HepG2 (cell line): ENCODE data around the gene DNAJC2. TPM values are rescaled to one million over a fixed set of nuclear protein-coding genes. Genes with fewer than 3 reads are reported as not detected.

Source experiments
- ATAC-seq: fragments of 200-7000 bp; cut with Tn5 transposase; 3 replicates; pipeline ENCODE4 v1.9.1; 2020; ENCODE audit warnings: mild to moderate bottlenecking, moderate library complexity
- BruUV-seq: library from RNA; stranded (reverse); fragments of 400-500 nt; replicated peaks from 2 replicates; lab custom pipeline; 2021; lab: Mats Ljungman, UMichigan
- CTCF ChIA-PET: fragments of 300-600 bp; formaldehyde crosslinking; extraction: SDS; loops from one replicate; lab custom pipeline; 2021; ENCODE audit warnings: low total read pairs, inconsistent platforms, low intra/inter-chr PET ratio; lab: Yijun Ruan, JAX
- POLR2A ChIA-PET: fragments of 350-600 bp; sonication (Branson Sonifier 250); formaldehyde crosslinking; loops from one replicate; lab custom pipeline; 2020; ENCODE audit warnings: antibody characterized with exemption, inconsistent platforms; lab: Yijun Ruan, JAX
- DNase-seq: peaks from one replicate; pipeline ENCODE4 v3.0.0-alpha.2; 2015; ENCODE audit warnings: low spot score
- FAIRE-seq: peaks from 3 replicates; lab custom pipeline; 2011; peaks lifted over from hg19 to GRCh38; lab: Jason Lieb, UNC
- H2AFZ ChIP-seq: one replicate; pipeline ENCODE4 v1.6.1; 2011; ENCODE audit warnings: low read length, inconsistent platforms
- H3K27ac ChIP-seq: fragments of 300-600 bp; 3 replicates; pipeline ENCODE4 v1.8.0; 2011; ENCODE audit warnings: mixed run types, mild to moderate bottlenecking, mixed read lengths, low read length, inconsistent platforms; ENCODE audit not compliant: insufficient read depth; ENCODE audit errors: extremely low read length
- H3K27me3 ChIP-seq, 2 experiments: fragments of 200-600 bp in 1 of 2; 2 replicates in 1 of 2; 3 replicates in 1 of 2; pipeline versions ENCODE4 v1.6.0 to v1.8.0; 2011; ENCODE audit warnings: low read length in 2 of 2, mild to moderate bottlenecking in 2 of 2, moderate library complexity in 2 of 2, inconsistent platforms in 1 of 2; ENCODE audit not compliant: insufficient read depth in 2 of 2, control insufficient read depth in 1 of 2
- H3K36me3 ChIP-seq, 2 experiments: fragments of 200-600 bp in 1 of 2; replicated peaks in 1 of 2; 2 replicates in 1 of 2; 3 replicates in 1 of 2; pipeline versions ENCODE4 v1.5.1 to v1.8.0; 2011; ENCODE audit warnings: low read length in 2 of 2, inconsistent platforms in 1 of 2; ENCODE audit not compliant: insufficient read depth in 2 of 2, control insufficient read depth in 1 of 2
- H3K4me1 ChIP-seq: 2 replicates; pipeline ENCODE4 v1.5.1; 2012; ENCODE audit warnings: low read length, inconsistent platforms; ENCODE audit not compliant: insufficient read depth
- H3K4me2 ChIP-seq: 2 replicates; pipeline ENCODE4 v1.6.0; 2011; ENCODE audit warnings: low read depth, low read length, inconsistent platforms
- H3K4me3 ChIP-seq, 3 experiments: fragments of 200-600 bp in 1 of 3; sonication (generic), shearing (Covaris generic) in 1 of 3; replicated peaks in 1 of 3; 2 replicates each; pipeline ENCODE4 v1.5.1; 2011 to 2016; ENCODE audit warnings: low read length in 3 of 3, inconsistent platforms in 2 of 3, low read depth in 2 of 3, mild to moderate bottlenecking in 2 of 3, control low read depth in 1 of 3, mixed read lengths in 1 of 3; ENCODE audit not compliant: insufficient read depth in 1 of 3
- H3K79me2 ChIP-seq: one replicate; pipeline ENCODE4 v1.6.1; 2011; ENCODE audit warnings: low read length, inconsistent platforms; ENCODE audit not compliant: insufficient read depth
- H3K9ac ChIP-seq: 2 replicates; pipeline ENCODE4 v1.6.0; 2011; ENCODE audit warnings: mild to moderate bottlenecking, low read depth, low read length, inconsistent platforms; ENCODE audit not compliant: insufficient read depth
- H3K9me3 ChIP-seq: 2 replicates; pipeline ENCODE4 v1.5.1; 2012; ENCODE audit warnings: mild to moderate bottlenecking, low read length
- H4K20me1 ChIP-seq: 2 replicates; pipeline ENCODE4 v1.6.0; 2011; ENCODE audit warnings: inconsistent platforms, mild to moderate bottlenecking, low read length, moderate library complexity; ENCODE audit not compliant: insufficient read depth
- AGO2 ChIP-seq: fragments of 200-400 bp; formaldehyde crosslinking; optimal IDR thresholded peaks from 2 replicates; pipeline ENCODE3; 2017; ENCODE audit warnings: mild to moderate bottlenecking, low read depth, low read length, moderate library complexity
- DMAP1 ChIP-seq: IDR thresholded peaks from 2 replicates; pipeline ENCODE4 v1.6.1; 2016
- GABPA ChIP-seq, 2 experiments: IDR thresholded peaks; 2 replicates each; pipeline ENCODE4 v1.6.1; 2011 to 2016; ENCODE audit warnings: low read depth in 2 of 2, low read length in 1 of 2, missing biosample characterization in 1 of 2, missing genetic modification characterization in 1 of 2
- JUN ChIP-seq: sonication (generic); formaldehyde crosslinking; IDR thresholded peaks from 2 replicates; pipeline ENCODE4 v1.4.0; 2020; ENCODE audit warnings: mild to moderate bottlenecking, missing genetic modification reagents
- RORA ChIP-seq: sonication (generic); formaldehyde crosslinking; IDR thresholded peaks from 2 replicates; pipeline ENCODE4 v1.5.0; 2020; ENCODE audit warnings: mild to moderate bottlenecking, missing genetic modification reagents, moderate library complexity
- TBX2 ChIP-seq: sonication (generic); formaldehyde crosslinking; IDR thresholded peaks from 2 replicates; pipeline ENCODE4 v1.5.0; 2020; ENCODE audit warnings: missing genetic modification reagents, mild to moderate bottlenecking, borderline replicate concordance
- ZNF3 ChIP-seq: IDR thresholded peaks from 2 replicates; pipeline ENCODE4 v1.7.0; 2017; ENCODE audit warnings: inconsistent platforms
- ZNF337 ChIP-seq: sonication (generic); formaldehyde crosslinking; IDR thresholded peaks from 2 replicates; pipeline ENCODE4 v1.5.1; 2020; ENCODE audit warnings: missing genetic modification reagents, low read depth, mild to moderate bottlenecking, borderline replicate concordance
- ZNF382 ChIP-seq: sonication (generic); formaldehyde crosslinking; IDR thresholded peaks from 2 replicates; pipeline ENCODE4 v1.5.0; 2020; ENCODE audit warnings: missing genetic modification reagents, mild to moderate bottlenecking, borderline replicate concordance
- WGBS: methylation state at CpG from one replicate; pipeline ENCODE4 v1.1.6; 2017; ENCODE audit warnings: low lambda C conversion rate; 5-methylcytosine and 5-hydroxymethylcytosine counted together
- in situ Hi-C: cut with HindIII; loops from 2 replicates; pipeline ENCODE4 v1.10.0; 2017; ENCODE audit warnings: low pct_unique_long_range_greater_than_20kb; ENCODE audit not compliant: extremely low pct_ligation_motif_present
- intact Hi-C: fragments of 100-400 bp; cut with micrococcal nuclease; formaldehyde crosslinking; loops from one replicate; pipeline ENCODE4 v1.10.0; 2022; ENCODE audit not compliant: unreplicated experiment
- polyA plus RNA-seq, 8 experiments: library from polyadenylated mRNA; depleted of rRNA in 3 of 8; stranded (reverse) in 7 of 8; unstranded in 1 of 8; fragments of >200 nt; fragmentation: Illumina TruSeq in 4 of 8; extraction: Trizol in 4 of 8; gene quantifications; 2 replicates each; pipeline versions ENCODE4 v1.2.1 to v1.2.3, GENCODE V29; 2011 to 2016; ENCODE audit warnings: low read depth in 4 of 8, missing spikeins in 1 of 8, mixed read lengths in 1 of 8; ENCODE audit not compliant: insufficient read depth in 1 of 8
- total RNA-seq, 5 experiments: library from RNA; depleted of rRNA; stranded (reverse); fragments of >200 nt; fragmentation: Illumina TruSeq; extraction: Trizol; gene quantifications; 2 replicates each; pipeline ENCODE4 v1.2.3, GENCODE V29; 2016; ENCODE audit warnings: low read depth in 1 of 5
- TF ChIP-seq, protein P1 (sequence below): sonication (generic); formaldehyde crosslinking; IDR thresholded peaks from 2 replicates; pipeline ENCODE4 v1.4.0; 2020; ENCODE audit warnings: missing genetic modification reagents
- TF ChIP-seq, protein P2 (sequence below): sonication (generic); formaldehyde crosslinking; IDR thresholded peaks from 2 replicates; pipeline ENCODE4 v1.4.0; 2020; ENCODE audit warnings: missing genetic modification reagents
- TF ChIP-seq, protein P3 (sequence below): sonication (generic); formaldehyde crosslinking; conservative IDR thresholded peaks from 2 replicates; pipeline ENCODE4 v1.8.1; 2023; ENCODE audit warnings: missing genetic modification reagents
- TF ChIP-seq, protein P4 (sequence below): fragments of 450-650 bp; IDR thresholded peaks from 2 replicates; pipeline ENCODE4 v1.6.1; 2016

The DNAJC2 gene
- total and polyA plus RNA-seq, 2 of the 13 experiments (the other 11 are each of a cell fraction or from before 2014, with no cell fraction given): 19.6 to 42.0 TPM

DNA sequence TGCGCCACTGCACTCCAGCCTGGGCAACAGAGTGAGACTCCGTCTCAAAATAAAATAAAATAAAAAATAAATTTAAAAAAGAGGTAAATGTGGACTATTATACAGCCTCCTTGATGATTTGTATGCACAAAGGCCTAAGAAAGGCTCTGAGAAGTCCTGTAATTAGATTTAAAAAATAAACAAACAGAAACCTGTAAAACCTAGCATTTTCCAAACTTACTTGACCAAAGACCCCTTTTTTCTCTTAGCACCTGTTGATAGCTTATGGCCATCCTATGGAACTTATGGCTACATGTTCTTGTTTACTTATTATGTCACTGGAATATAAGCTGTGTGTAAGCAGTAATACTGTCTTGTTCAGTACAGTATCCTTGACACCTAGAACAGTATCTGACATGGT is 5.7 kb downstream of the DNAJC2 start:
- Histone ChIP-seq H3K4me1 (peaks cover 28% of the 10 kb centered on the region), H4K20me1 (0 out of 2 replicates have a peak, but pooled peaks cover 2% of the 10 kb centered on the region), H3K27me3 (no peaks in the 10 kb centered on the region), H3K9ac (no peak overlapping the region), H3K36me3 (peaks cover 8 to 53% of the 10 kb centered on the region in 2 experiments), H3K4me2 (no peak overlapping the region), H3K79me2 (peaks cover 45% of the 10 kb centered on the region), H3K27ac (no peak overlapping the region), H3K9me3 (no peaks in the 10 kb centered on the region), H3K4me3 (no peak overlapping the region), H2AFZ (no peak overlapping the region)
- FAIRE-seq (no peak), DNase-seq (no peak), ATAC-seq (no peak)
- TF ChIP-seq, protein P1, sequence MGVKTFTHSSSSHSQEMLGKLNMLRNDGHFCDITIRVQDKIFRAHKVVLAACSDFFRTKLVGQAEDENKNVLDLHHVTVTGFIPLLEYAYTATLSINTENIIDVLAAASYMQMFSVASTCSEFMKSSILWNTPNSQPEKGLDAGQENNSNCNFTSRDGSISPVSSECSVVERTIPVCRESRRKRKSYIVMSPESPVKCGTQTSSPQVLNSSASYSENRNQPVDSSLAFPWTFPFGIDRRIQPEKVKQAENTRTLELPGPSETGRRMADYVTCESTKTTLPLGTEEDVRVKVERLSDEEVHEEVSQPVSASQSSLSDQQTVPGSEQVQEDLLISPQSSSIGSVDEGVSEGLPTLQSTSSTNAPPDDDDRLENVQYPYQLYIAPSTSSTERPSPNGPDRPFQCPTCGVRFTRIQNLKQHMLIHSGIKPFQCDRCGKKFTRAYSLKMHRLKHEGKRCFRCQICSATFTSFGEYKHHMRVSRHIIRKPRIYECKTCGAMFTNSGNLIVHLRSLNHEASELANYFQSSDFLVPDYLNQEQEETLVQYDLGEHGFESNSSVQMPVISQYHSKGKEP: no peak
- TF ChIP-seq ZNF3 (CRISPR knock-in tag) (no peak), DMAP1 (CRISPR knock-in tag) (no peak), GABPA (IDR thresholded peaks at IDR 0.05; ENCODE audit: low read depth, low read length) (no peak), GABPA (CRISPR knock-in tag; IDR thresholded peaks at IDR 0.05; ENCODE audit: low read depth) (no peak), AGO2 (no peak), ZNF382 (CRISPR knock-in tag) (no peak), ZNF337 (no peak), JUN (CRISPR knock-in tag) (no peak), RORA (CRISPR knock-in tag) (no peak), TBX2 (CRISPR knock-in tag) (no peak)
- TF ChIP-seq, protein P2, sequence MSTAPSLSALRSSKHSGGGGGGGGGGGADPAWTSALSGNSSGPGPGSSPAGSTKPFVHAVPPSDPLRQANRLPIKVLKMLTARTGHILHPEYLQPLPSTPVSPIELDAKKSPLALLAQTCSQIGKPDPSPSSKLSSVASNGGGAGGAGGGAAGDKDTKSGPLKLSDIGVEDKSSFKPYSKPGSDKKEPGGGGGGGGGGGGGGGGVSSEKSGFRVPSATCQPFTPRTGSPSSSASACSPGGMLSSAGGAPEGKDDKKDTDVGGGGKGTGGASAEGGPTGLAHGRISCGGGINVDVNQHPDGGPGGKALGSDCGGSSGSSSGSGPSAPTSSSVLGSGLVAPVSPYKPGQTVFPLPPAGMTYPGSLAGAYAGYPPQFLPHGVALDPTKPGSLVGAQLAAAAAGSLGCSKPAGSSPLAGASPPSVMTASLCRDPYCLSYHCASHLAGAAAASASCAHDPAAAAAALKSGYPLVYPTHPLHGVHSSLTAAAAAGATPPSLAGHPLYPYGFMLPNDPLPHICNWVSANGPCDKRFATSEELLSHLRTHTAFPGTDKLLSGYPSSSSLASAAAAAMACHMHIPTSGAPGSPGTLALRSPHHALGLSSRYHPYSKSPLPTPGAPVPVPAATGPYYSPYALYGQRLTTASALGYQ: no peak
- TF ChIP-seq, protein P3, sequence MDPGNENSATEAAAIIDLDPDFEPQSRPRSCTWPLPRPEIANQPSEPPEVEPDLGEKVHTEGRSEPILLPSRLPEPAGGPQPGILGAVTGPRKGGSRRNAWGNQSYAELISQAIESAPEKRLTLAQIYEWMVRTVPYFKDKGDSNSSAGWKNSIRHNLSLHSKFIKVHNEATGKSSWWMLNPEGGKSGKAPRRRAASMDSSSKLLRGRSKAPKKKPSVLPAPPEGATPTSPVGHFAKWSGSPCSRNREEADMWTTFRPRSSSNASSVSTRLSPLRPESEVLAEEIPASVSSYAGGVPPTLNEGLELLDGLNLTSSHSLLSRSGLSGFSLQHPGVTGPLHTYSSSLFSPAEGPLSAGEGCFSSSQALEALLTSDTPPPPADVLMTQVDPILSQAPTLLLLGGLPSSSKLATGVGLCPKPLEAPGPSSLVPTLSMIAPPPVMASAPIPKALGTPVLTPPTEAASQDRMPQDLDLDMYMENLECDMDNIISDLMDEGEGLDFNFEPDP: no peak
- TF ChIP-seq, protein P4, sequence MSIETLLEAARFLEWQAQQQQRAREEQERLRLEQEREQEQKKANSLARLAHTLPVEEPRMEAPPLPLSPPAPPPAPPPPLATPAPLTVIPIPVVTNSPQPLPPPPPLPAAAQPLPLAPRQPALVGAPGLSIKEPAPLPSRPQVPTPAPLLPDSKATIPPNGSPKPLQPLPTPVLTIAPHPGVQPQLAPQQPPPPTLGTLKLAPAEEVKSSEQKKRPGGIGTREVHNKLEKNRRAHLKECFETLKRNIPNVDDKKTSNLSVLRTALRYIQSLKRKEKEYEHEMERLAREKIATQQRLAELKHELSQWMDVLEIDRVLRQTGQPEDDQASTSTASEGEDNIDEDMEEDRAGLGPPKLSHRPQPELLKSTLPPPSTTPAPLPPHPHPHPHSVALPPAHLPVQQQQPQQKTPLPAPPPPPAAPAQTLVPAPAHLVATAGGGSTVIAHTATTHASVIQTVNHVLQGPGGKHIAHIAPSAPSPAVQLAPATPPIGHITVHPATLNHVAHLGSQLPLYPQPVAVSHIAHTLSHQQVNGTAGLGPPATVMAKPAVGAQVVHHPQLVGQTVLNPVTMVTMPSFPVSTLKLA: no peak
- POLR2A ChIA-PET: interaction anchor here (1.0 kb wide), 1 partner anchor 9 kb away, joined by 3 read pairs; the partner anchor contains the start of gene PSMC2
- BruUV-seq: no TSS peak
- intact Hi-C loops (no loop called here), in situ Hi-C loops (no loop called here)
- CTCF ChIA-PET: no interaction called here
- 100% methylated on average over 2 of the region's 2 CpGs for WGBS
